ENCODE measurements around the gene PRICKLE4. TPM values are rescaled to one million over a fixed set of nuclear protein-coding genes. Genes with fewer than 3 reads are reported as not detected.

The PRICKLE4 gene
- total RNA-seq, 5 donors from 2014 or later (not counting 1 experiment from before 2014, with no cell fraction given) = 0.44 to 0.60 TPM; not detected in 3

- Histone ChIP-seq H3K4me1 (ENCODE audit: control insufficient read depth in 1 of 2, extremely low read depth in 1 of 2, insufficient read depth in 2 of 2, low read length in 2 of 2) (peaks cover 2 to 3% of the 10 kb centered on the region in 2 experiments), H3K36me3 (ENCODE audit: control insufficient read depth in 2 of 2, extremely low read depth in 1 of 2, insufficient read depth in 1 of 2, low read length in 1 of 2) (no peaks in the 10 kb centered on the region), H3K9me3 (no peaks in the 10 kb centered on the region), H3K27ac (ENCODE audit: low read length) (no peak overlapping the region), H3K27me3 (replicated peaks in 1 of 2; ENCODE audit: control insufficient read depth in 2 of 2, extremely low read depth in 1 of 2, insufficient read depth in 2 of 2, low read length in 1 of 2) (peaks cover 0 to 12% of the 10 kb centered on the region in 2 experiments), H3K4me3 (ENCODE audit: control insufficient read depth in 1 of 2, extremely low read depth in 1 of 2, low read length in 1 of 2) (no peak overlapping the region)
- Mint-ChIP-seq H3K9me3 (no peaks in the 10 kb centered on the region), H3K27ac (no peak overlapping the region), H3K4me1 (peaks cover 0 to 3% (median 0%) of the 10 kb centered on the region in 3 donors), H3K36me3 (no peaks in the 10 kb centered on the region), H3K27me3 (no peaks in the 10 kb centered on the region), H3K4me3 (no peak overlapping the region)
- WGBS (ENCODE audit: insufficient coverage) = 73% methylated on average over 4 of the region's 4 CpGs
- ATAC-seq (replicated peaks in 1 of 4) (no peak), DNase-seq (no peak)
- POLR2A ChIA-PET = no interaction called here
- CTCF ChIA-PET = interaction anchor here in 1 of 2 donors (0.7 kb wide), 1 partner anchor 155 kb away, joined by 3 read pairs; no protein-coding TSS in a partner anchor
These were observed 24.7 kb upstream of the PRICKLE4 start for GRCh38 chr6:41755895-41756294.

- peak in 2 of 4 experiments; percentile 36 for ATAC-seq (replicated peaks in 1 of 4)
- WGBS (ENCODE audit: insufficient coverage) = 27% methylated on average over 6 of the region's 13 CpGs
These were observed 24.2 kb upstream of the PRICKLE4 start for GRCh38 chr6:41756354-41756753.

GRCh38 chr6:41757271-41757670 lies 23.3 kb upstream of the PRICKLE4 start:
- H3K27ac Mint-ChIP-seq = no peak overlapping the region
- no peaks in the 10 kb centered on the region for H3K9me3 ChIP-seq
- H3K36me3 Mint-ChIP-seq = no peaks in the 10 kb centered on the region
- 86% methylated on average over 2 of the region's 6 CpGs for WGBS (ENCODE audit: insufficient coverage)
- H3K27me3 Mint-ChIP-seq = no peaks in the 10 kb centered on the region
- DNase-seq (no peak), ATAC-seq (replicated peaks in 1 of 4) (no peak)
- no peak overlapping the region for H3K4me3 Mint-ChIP-seq
- peaks cover 0 to 12% of the 10 kb centered on the region in 2 experiments for H3K27me3 ChIP-seq (replicated peaks in 1 of 2; ENCODE audit: control insufficient read depth in 2 of 2, extremely low read depth in 1 of 2, insufficient read depth in 2 of 2, low read length in 1 of 2)
- ChIA-PET CTCF (no interaction called here), POLR2A (interaction anchor here in 1 of 2 donors (0.6 kb wide), 1 partner anchor 9 kb away, joined by 3 read pairs; no protein-coding TSS in a partner anchor)
- H3K9me3 Mint-ChIP-seq = no peaks in the 10 kb centered on the region
- no peak overlapping the region for H3K27ac ChIP-seq (ENCODE audit: low read length)
- H3K4me1 ChIP-seq (ENCODE audit: control insufficient read depth in 1 of 2, extremely low read depth in 1 of 2, insufficient read depth in 2 of 2, low read length in 2 of 2) = peaks cover 2 to 3% of the 10 kb centered on the region in 2 experiments
- H3K4me1 Mint-ChIP-seq = peaks cover 0 to 3% (median 0%) of the 10 kb centered on the region in 3 donors
- no peak overlapping the region for H3K4me3 ChIP-seq (ENCODE audit: control insufficient read depth in 1 of 2, extremely low read depth in 1 of 2, low read length in 1 of 2)
- H3K36me3 ChIP-seq (ENCODE audit: control insufficient read depth in 2 of 2, extremely low read depth in 1 of 2, insufficient read depth in 1 of 2, low read length in 1 of 2) = no peaks in the 10 kb centered on the region

More at GRCh38 chr6:41756354-41756753, 24.2 kb upstream of the PRICKLE4 start:
- Mint-ChIP-seq H3K27me3 (no peaks in the 10 kb centered on the region), H3K27ac (no peak overlapping the region), H3K4me3 (no peak overlapping the region), H3K36me3 (no peaks in the 10 kb centered on the region), H3K4me1 (peaks cover 0 to 3% (median 0%) of the 10 kb centered on the region in 3 donors), H3K9me3 (no peaks in the 10 kb centered on the region)
- H3K27me3 ChIP-seq (replicated peaks in 1 of 2; ENCODE audit: control insufficient read depth in 2 of 2, extremely low read depth in 1 of 2, insufficient read depth in 2 of 2, low read length in 1 of 2) = peaks cover 0 to 12% of the 10 kb centered on the region in 2 experiments
- H3K4me1 ChIP-seq (ENCODE audit: control insufficient read depth in 1 of 2, extremely low read depth in 1 of 2, insufficient read depth in 2 of 2, low read length in 2 of 2) = peaks cover 2 to 3% of the 10 kb centered on the region in 2 experiments
- no peak for DNase-seq
- H3K27ac ChIP-seq (ENCODE audit: low read length) = no peak overlapping the region
- no peaks in the 10 kb centered on the region for H3K36me3 ChIP-seq (ENCODE audit: control insufficient read depth in 2 of 2, extremely low read depth in 1 of 2, insufficient read depth in 1 of 2, low read length in 1 of 2)
- POLR2A ChIA-PET = no interaction called here
- H3K4me3 ChIP-seq (ENCODE audit: control insufficient read depth in 1 of 2, extremely low read depth in 1 of 2, low read length in 1 of 2) = no peak overlapping the region
- no peaks in the 10 kb centered on the region for H3K9me3 ChIP-seq
- CTCF ChIA-PET = interaction anchor here in 1 of 2 donors (0.7 kb wide), 1 partner anchor 155 kb away, joined by 3 read pairs; no protein-coding TSS in a partner anchor

GRCh38 chr6:41757931-41758640 lies 22.5 kb upstream of the PRICKLE4 start:
- POLR2A ChIA-PET = no interaction called here

GRCh38 chr6:41758641-41759035 lies 21.9 kb upstream of the PRICKLE4 start:
- peaks cover 0 to 10% of the 10 kb centered on the region in 2 experiments for H3K27me3 ChIP-seq (replicated peaks in 1 of 2; ENCODE audit: control insufficient read depth in 2 of 2, extremely low read depth in 1 of 2, insufficient read depth in 2 of 2, low read length in 1 of 2)
- peaks cover 0 to 3% of the 10 kb centered on the region in 2 donors for H3K27me3 Mint-ChIP-seq
- peaks cover 2 to 3% of the 10 kb centered on the region in 2 experiments for H3K4me1 ChIP-seq (ENCODE audit: control insufficient read depth in 1 of 2, extremely low read depth in 1 of 2, insufficient read depth in 2 of 2, low read length in 2 of 2)
- POLR2A ChIA-PET = no interaction called here
- H3K27ac Mint-ChIP-seq = no peak overlapping the region
- CTCF ChIA-PET = no interaction called here
- H3K27ac ChIP-seq (ENCODE audit: low read length) = no peak overlapping the region
- H3K9me3 ChIP-seq = no peaks in the 10 kb centered on the region
- H3K4me3 ChIP-seq (ENCODE audit: control insufficient read depth in 1 of 2, extremely low read depth in 1 of 2, low read length in 1 of 2) = no peak overlapping the region
- no peak overlapping the region for H3K4me3 Mint-ChIP-seq
- no peaks in the 10 kb centered on the region for H3K9me3 Mint-ChIP-seq
- no peaks in the 10 kb centered on the region for H3K36me3 Mint-ChIP-seq
- H3K36me3 ChIP-seq (ENCODE audit: control insufficient read depth in 2 of 2, extremely low read depth in 1 of 2, insufficient read depth in 1 of 2, low read length in 1 of 2) = no peaks in the 10 kb centered on the region
- ATAC-seq (replicated peaks in 1 of 4) = no peak
- DNase-seq = no peak
- 96% methylated on average over 3 of the region's 6 CpGs for WGBS (ENCODE audit: insufficient coverage)
- H3K4me1 Mint-ChIP-seq = peaks cover 0 to 3% (median 0%) of the 10 kb centered on the region in 3 donors

More at GRCh38 chr6:41757931-41758640, 22.5 kb upstream of the PRICKLE4 start:
- Histone ChIP-seq H3K4me1 (ENCODE audit: control insufficient read depth in 1 of 2, extremely low read depth in 1 of 2, insufficient read depth in 2 of 2, low read length in 2 of 2) (peaks cover 2 to 3% of the 10 kb centered on the region in 2 experiments), H3K27me3 (replicated peaks in 1 of 2; ENCODE audit: control insufficient read depth in 2 of 2, extremely low read depth in 1 of 2, insufficient read depth in 2 of 2, low read length in 1 of 2) (peaks cover 0 to 10% of the 10 kb centered on the region in 2 experiments), H3K4me3 (ENCODE audit: control insufficient read depth in 1 of 2, extremely low read depth in 1 of 2, low read length in 1 of 2) (no peak overlapping the region), H3K27ac (ENCODE audit: low read length) (no peak overlapping the region), H3K9me3 (no peaks in the 10 kb centered on the region), H3K36me3 (ENCODE audit: control insufficient read depth in 2 of 2, extremely low read depth in 1 of 2, insufficient read depth in 1 of 2, low read length in 1 of 2) (no peaks in the 10 kb centered on the region)
- no peak overlapping the region for H3K27ac Mint-ChIP-seq
- no peak overlapping the region for H3K4me3 Mint-ChIP-seq
- no peak for ATAC-seq (replicated peaks in 1 of 4)
- DNase-seq = no peak
- 83% methylated on average over 2 of the region's 8 CpGs for WGBS (ENCODE audit: insufficient coverage)
- peaks cover 0 to 2% of the 10 kb centered on the region in 2 donors for H3K27me3 Mint-ChIP-seq
- H3K4me1 Mint-ChIP-seq = peaks cover 0 to 3% (median 0%) of the 10 kb centered on the region in 3 donors
- no peaks in the 10 kb centered on the region for H3K36me3 Mint-ChIP-seq
- H3K9me3 Mint-ChIP-seq = no peaks in the 10 kb centered on the region
- CTCF ChIA-PET = no interaction called here

- ChIA-PET CTCF (no interaction called here), POLR2A (no interaction called here)
- peaks cover 0 to 3% (median 0%) of the 10 kb centered on the region in 3 donors for H3K4me1 Mint-ChIP-seq
- Histone ChIP-seq H3K27ac (ENCODE audit: low read length) (no peak overlapping the region), H3K36me3 (ENCODE audit: control insufficient read depth in 2 of 2, extremely low read depth in 1 of 2, insufficient read depth in 1 of 2, low read length in 1 of 2) (no peaks in the 10 kb centered on the region), H3K27me3 (replicated peaks in 1 of 2; ENCODE audit: control insufficient read depth in 2 of 2, extremely low read depth in 1 of 2, insufficient read depth in 2 of 2, low read length in 1 of 2) (peaks cover 0 to 10% of the 10 kb centered on the region in 2 experiments), H3K9me3 (no peaks in the 10 kb centered on the region), H3K4me1 (ENCODE audit: control insufficient read depth in 1 of 2, extremely low read depth in 1 of 2, insufficient read depth in 2 of 2, low read length in 2 of 2) (peaks cover 2 to 3% of the 10 kb centered on the region in 2 experiments), H3K4me3 (ENCODE audit: control insufficient read depth in 1 of 2, extremely low read depth in 1 of 2, low read length in 1 of 2) (no peak overlapping the region)
- ATAC-seq (replicated peaks in 1 of 4) (no peak), DNase-seq (no peak)
- H3K9me3 Mint-ChIP-seq = no peaks in the 10 kb centered on the region
- H3K4me3 Mint-ChIP-seq = no peak overlapping the region
- H3K36me3 Mint-ChIP-seq = no peaks in the 10 kb centered on the region
- H3K27ac Mint-ChIP-seq = no peak overlapping the region
- 73% methylated on average over 7 of the region's 13 CpGs for WGBS (ENCODE audit: insufficient coverage)
- H3K27me3 Mint-ChIP-seq = peaks cover 0 to 3% of the 10 kb centered on the region in 2 donors
These were observed 21.3 kb upstream of the PRICKLE4 start for GRCh38 chr6:41759106-41759904.
